GM12878 (cell line): ENCODE measurements around the gene ALG10B. TPM values are rescaled to one million over a fixed set of nuclear protein-coding genes. Genes with fewer than 3 reads are reported as not detected.
"Not testable (repeated sequence)": the region's sequence is repeated elsewhere in the genome, so short reads cannot be mapped to it uniquely, and the experiment has no call there.

Experiments used
- ATAC-seq: fragments of 200-7000 bp; cut with Tn5 transposase; 3 replicates; pipeline ENCODE4 v1.9.1; 2020; ENCODE audit warnings: mild to moderate bottlenecking, moderate library complexity
- BruUV-seq: library from RNA; stranded (reverse); fragments of 400-500 nt; replicated peaks from 2 replicates; lab custom pipeline; 2021; lab: Mats Ljungman, UMichigan
- CTCF ChIA-PET: fragments of 300-600 bp; sonication (Branson Sonifier 250); formaldehyde crosslinking; extraction: SDS; loops from one replicate; lab custom pipeline; 2021; ENCODE audit warnings: inconsistent platforms; lab: Yijun Ruan, JAX
- POLR2A ChIA-PET: fragments of 350-600 bp; formaldehyde crosslinking; extraction: SDS; loops from one replicate; lab custom pipeline; 2021; ENCODE audit warnings: inconsistent platforms; lab: Charles Lee
- RAD21 ChIA-PET: fragments of 300-600 bp; sonication (Branson Sonifier 250); formaldehyde crosslinking; loops from one replicate; lab custom pipeline; 2023; ENCODE audit warnings: antibody characterized with exemption; ENCODE audit not compliant: unreplicated experiment; lab: Charles Lee
- SMC1A ChIA-PET: fragments of 300-600 bp; sonication (Branson Sonifier 250); formaldehyde crosslinking; loops from one replicate; lab custom pipeline; 2023; ENCODE audit not compliant: unreplicated experiment, uncharacterized antibody; lab: Charles Lee
- DNase-seq: peaks from one replicate; pipeline ENCODE4 v3.0.0-alpha.2; 2011; ENCODE audit warnings: low read depth, low spot score
- FAIRE-seq: peaks from 3 replicates; lab custom pipeline; 2011; peaks lifted over from hg19 to GRCh38; lab: Jason Lieb, UNC
- H2AFZ ChIP-seq: 2 replicates; pipeline ENCODE4 v1.6.0; 2011; ENCODE audit warnings: low read depth, low read length, control low read depth; ENCODE audit not compliant: control insufficient read depth
- H3K27ac ChIP-seq: 2 replicates; pipeline ENCODE4 v1.5.1; 2011; ENCODE audit warnings: control low read depth; ENCODE audit not compliant: control insufficient read depth, insufficient read depth
- H3K27me3 ChIP-seq, 2 experiments: replicated peaks in 1 of 2; 2 replicates each; pipeline versions ENCODE4 v1.6.0 to v1.6.1; 2011; ENCODE audit warnings: low read length in 1 of 2; ENCODE audit not compliant: control insufficient read depth in 2 of 2, insufficient read depth in 2 of 2
- H3K36me3 ChIP-seq, 2 experiments: 2 replicates each; pipeline ENCODE4 v1.5.1; 2011; ENCODE audit warnings: low read length in 1 of 2; ENCODE audit not compliant: control insufficient read depth in 2 of 2, insufficient read depth in 2 of 2
- H3K4me1 ChIP-seq: 2 replicates; pipeline ENCODE4 v1.6.1; 2011; ENCODE audit warnings: mild to moderate bottlenecking, low read length, moderate library complexity, mixed read lengths; ENCODE audit not compliant: control insufficient read depth, insufficient read depth
- H3K4me2 ChIP-seq: 2 replicates; pipeline ENCODE4 v1.6.0; 2011; ENCODE audit warnings: control low read depth; ENCODE audit not compliant: control insufficient read depth, insufficient read depth
- H3K4me3 ChIP-seq: fragments of 200-600 bp; sonication (generic); 2 replicates; pipeline ENCODE4 v1.5.1; 2016
- H3K79me2 ChIP-seq: 2 replicates; pipeline ENCODE4 v1.6.0; 2011; ENCODE audit warnings: low read length; ENCODE audit not compliant: control insufficient read depth, insufficient read depth
- H3K9ac ChIP-seq: 2 replicates; pipeline ENCODE4 v1.8.0; 2011; ENCODE audit warnings: low read length, control low read depth, mixed read lengths; ENCODE audit not compliant: control insufficient read depth, insufficient read depth
- H3K9me3 ChIP-seq: replicated peaks from 3 replicates; pipeline ENCODE4 v1.5.1; 2011; ENCODE audit warnings: mild to moderate bottlenecking, low read length; ENCODE audit not compliant: control insufficient read depth, insufficient read depth
- H4K20me1 ChIP-seq: 2 replicates; pipeline ENCODE4 v1.6.0; 2011; ENCODE audit not compliant: control insufficient read depth, insufficient read depth
- ASH2L ChIP-seq: fragments of 300-600, 200-600 bp; sonication (generic); IDR thresholded peaks from 2 replicates; pipeline ENCODE4 v1.6.1; 2017; ENCODE audit warnings: low read depth, mild to moderate bottlenecking, borderline replicate concordance
- ESRRA ChIP-seq: IDR thresholded peaks from 2 replicates; pipeline ENCODE4 v1.6.1; 2012; ENCODE audit warnings: mild to moderate bottlenecking, low read length, improper control_type of control experiment
- IRF3 ChIP-seq: fragments of 450-650 bp; IDR thresholded peaks from 2 replicates; pipeline ENCODE4 v1.6.1; 2014; ENCODE audit warnings: mild to moderate bottlenecking
- PBX3 ChIP-seq: IDR thresholded peaks from 2 replicates; pipeline ENCODE4 v1.6.1; 2011; ENCODE audit warnings: mild to moderate bottlenecking, low read depth, low read length, moderate library complexity; ENCODE audit not compliant: insufficient replicate concordance
- RAD21 ChIP-seq: IDR thresholded peaks from 2 replicates; pipeline ENCODE4 v1.6.1; 2011; ENCODE audit warnings: mild to moderate bottlenecking, low read depth, low read length, moderate library complexity; ENCODE audit not compliant: insufficient read depth
- SMAD5 ChIP-seq: IDR thresholded peaks from 2 replicates; pipeline ENCODE4 v1.6.1; 2016; ENCODE audit warnings: antibody characterized with exemption, low read depth
- SMC3 ChIP-seq: IDR thresholded peaks from 2 replicates; pipeline ENCODE4 v1.6.1; 2011; ENCODE audit warnings: low read length, improper control_type of control experiment, borderline replicate concordance
- WGBS: methylation state at CpG from one replicate; pipeline ENCODE4 v1.1.6; 2016; ENCODE audit warnings: low lambda C conversion rate; ENCODE audit not compliant: insufficient replicate concordance, insufficient coverage; ENCODE audit errors: missing lambda C conversion rate; 5-methylcytosine and 5-hydroxymethylcytosine counted together
- in situ Hi-C: fragments of 300-500 bp; cut with MboI; formaldehyde crosslinking; loops from 9 replicates; pipeline ENCODE4 v1.14.3; 2018; ENCODE audit warnings: mixed read lengths
- intact Hi-C: fragments of 100-400 bp; cut with micrococcal nuclease; formaldehyde crosslinking; loops from one replicate; pipeline ENCODE4 v1.14.2; 2022; ENCODE audit not compliant: unreplicated experiment
- polyA plus RNA-seq, 11 experiments: library from polyadenylated mRNA; depleted of rRNA in 4 of 11; unstranded in 6 of 11; stranded (reverse) in 5 of 11; fragments of >200 nt; fragmentation: Nextera tagmentation in 4 of 11; fragmentation: Illumina TruSeq in 1 of 11; extraction: Ambion mirVana in 4 of 11; extraction: Trizol in 1 of 11; gene quantifications; 1 replicate in 1 of 11; 2 replicates in 10 of 11; pipeline versions ENCODE4 v1.2.1 to v1.2.3, GENCODE V29; 2011 to 2016; ENCODE audit warnings: inconsistent platforms in 2 of 11, missing spikeins in 2 of 11, low read depth in 1 of 11
- total RNA-seq, 4 experiments: library from RNA; depleted of rRNA in 3 of 4; stranded (reverse); fragments of >200 nt in 3 of 4; fragmentation: Illumina TruSeq in 1 of 4; extraction: Trizol in 1 of 4; gene quantifications; 2 replicates each; pipeline versions ENCODE4 v1.2.1 to v1.2.3, GENCODE V29; 2013 to 2021
- TF ChIP-seq, protein P1 (sequence below), 3 experiments: IDR thresholded peaks in 2 of 3; conservative IDR thresholded peaks in 1 of 3; 2 replicates each; pipeline ENCODE4 v1.5.1; 2011; ENCODE audit warnings: low read depth in 3 of 3, low read length in 3 of 3, mild to moderate bottlenecking in 3 of 3, control low read depth in 2 of 3, moderate library complexity in 2 of 3, inconsistent platforms in 1 of 3, mixed read lengths in 1 of 3; ENCODE audit not compliant: control insufficient read depth in 2 of 3, insufficient read depth in 1 of 3; ENCODE audit errors: extremely low read depth in 1 of 3

Gene ALG10B
- total and polyA plus RNA-seq, 10 of the 15 experiments (the other 5 are each of a cell fraction or from before 2014, with no cell fraction given), result 2.0 to 23.7 (median 8.8) TPM

- ChIA-PET POLR2A (interaction anchor here (0.8 kb wide), 1 partner anchor 549 kb away, joined by 3 read pairs; no protein-coding TSS in a partner anchor), SMC1A (interaction anchor here (0.7 to 3.8 kb wide), 10 partner anchors 9 to 945 kb away, joined by 3 to 14 read pairs (median 6); partner anchors contain the start of gene CPNE8), RAD21 (interaction anchor here (0.6 to 3.7 kb wide), 10 partner anchors 12 to 946 kb away, joined by 3 to 18 read pairs (median 6); partner anchors contain the start of genes ALG10B and CPNE8), CTCF (interaction anchor here (0.7 to 4.1 kb wide), 18 partner anchors 9 to 945 kb away, joined by 3 to 38 read pairs (median 4); partner anchors contain the start of genes ALG10B and CPNE8)
- no peak overlapping the region for H3K27ac ChIP-seq
- H3K4me3 ChIP-seq, result no peak overlapping the region
- H3K27me3 ChIP-seq, result no peaks in the 10 kb centered on the region
- H3K79me2 ChIP-seq, result no peaks in the 10 kb centered on the region
- intact Hi-C loops, result loop anchor here (1.0 to 10.0 kb wide), 3 partner anchors 256 to 946 kb away; no protein-coding TSS in a partner anchor
- no peaks in the 10 kb centered on the region for H4K20me1 ChIP-seq
- no peaks in the 10 kb centered on the region for H3K4me1 ChIP-seq
- DNase-seq (no peak), FAIRE-seq (peak; percentile 70), ATAC-seq (peak; percentile 62)
- in situ Hi-C loops, result loop anchor here (25.0 kb wide), 1 partner anchor 459 kb away; no protein-coding TSS in a partner anchor
- TF ChIP-seq SMC3 (peak; percentile 67; the same call in 1 of the 2 replicates), SMAD5 (no peak), IRF3 (no peak), PBX3 (no peak), ASH2L (no peak), RAD21 (peak; percentile 75), ESRRA (no peak)
- TF ChIP-seq, protein P1, sequence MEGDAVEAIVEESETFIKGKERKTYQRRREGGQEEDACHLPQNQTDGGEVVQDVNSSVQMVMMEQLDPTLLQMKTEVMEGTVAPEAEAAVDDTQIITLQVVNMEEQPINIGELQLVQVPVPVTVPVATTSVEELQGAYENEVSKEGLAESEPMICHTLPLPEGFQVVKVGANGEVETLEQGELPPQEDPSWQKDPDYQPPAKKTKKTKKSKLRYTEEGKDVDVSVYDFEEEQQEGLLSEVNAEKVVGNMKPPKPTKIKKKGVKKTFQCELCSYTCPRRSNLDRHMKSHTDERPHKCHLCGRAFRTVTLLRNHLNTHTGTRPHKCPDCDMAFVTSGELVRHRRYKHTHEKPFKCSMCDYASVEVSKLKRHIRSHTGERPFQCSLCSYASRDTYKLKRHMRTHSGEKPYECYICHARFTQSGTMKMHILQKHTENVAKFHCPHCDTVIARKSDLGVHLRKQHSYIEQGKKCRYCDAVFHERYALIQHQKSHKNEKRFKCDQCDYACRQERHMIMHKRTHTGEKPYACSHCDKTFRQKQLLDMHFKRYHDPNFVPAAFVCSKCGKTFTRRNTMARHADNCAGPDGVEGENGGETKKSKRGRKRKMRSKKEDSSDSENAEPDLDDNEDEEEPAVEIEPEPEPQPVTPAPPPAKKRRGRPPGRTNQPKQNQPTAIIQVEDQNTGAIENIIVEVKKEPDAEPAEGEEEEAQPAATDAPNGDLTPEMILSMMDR (IDR thresholded peaks at IDR 0.05 in 2 of 3, conservative IDR thresholded peaks at IDR 0.05 in 1 of 3; ENCODE audit: control insufficient read depth in 2 of 3, extremely low read depth in 1 of 3, insufficient read depth in 1 of 3, low read depth in 3 of 3, low read length in 3 of 3), result peak; percentile 24 to 53 (median 37); a peak in 3 of 6 replicates
- no peak overlapping the region for H3K4me2 ChIP-seq
- no peaks in the 10 kb centered on the region for H3K36me3 ChIP-seq
- no TSS peak for BruUV-seq
- H3K9me3 ChIP-seq, result no peaks in the 10 kb centered on the region
- no peak overlapping the region for H2AFZ ChIP-seq
- WGBS, result 23% methylated on average over 6 of the region's 6 CpGs
- H3K9ac ChIP-seq, result no peak overlapping the region
Observed at GRCh38 chr12:38328306-38328895, 11.8 kb downstream of the ALG10B start.

DNA sequence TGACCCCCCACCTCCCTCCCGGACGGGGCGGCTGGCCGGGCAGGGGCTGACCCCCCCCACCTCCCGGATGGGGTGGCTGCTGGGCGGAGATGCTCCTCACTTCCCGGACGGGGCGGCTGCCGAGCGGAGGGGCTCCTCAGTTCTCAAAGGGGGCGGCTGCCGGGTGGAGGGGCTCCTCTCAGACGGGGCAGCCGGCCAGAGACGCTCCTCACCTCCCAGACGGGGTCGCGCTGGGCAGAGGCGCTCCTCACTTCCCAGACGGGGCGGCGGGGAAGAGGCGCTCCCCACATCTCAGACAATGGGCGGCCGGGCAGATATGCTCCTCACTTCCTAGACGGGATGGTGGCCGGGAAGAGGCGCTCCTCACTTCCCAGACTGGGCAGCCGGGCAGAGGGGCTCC is 13.8 kb downstream of the ALG10B start:
- H3K27ac ChIP-seq, SMC1A ChIA-PET, H3K4me2 ChIP-seq, H3K36me3 ChIP-seq, H3K27me3 ChIP-seq, DNase-seq, H4K20me1 ChIP-seq, FAIRE-seq, H2AFZ ChIP-seq, BruUV-seq, POLR2A ChIA-PET, H3K4me1 ChIP-seq, ATAC-seq, CTCF ChIA-PET, H3K79me2 ChIP-seq, RAD21 ChIA-PET, H3K9me3 ChIP-seq, H3K4me3 ChIP-seq, H3K9ac ChIP-seq: not testable (repeated sequence)
- in situ Hi-C loops (loop anchor here (5.0 to 25.0 kb wide), 3 partner anchors 457 to 942 kb away; no protein-coding TSS in a partner anchor), intact Hi-C loops (loop anchor here (5.0 to 10.0 kb wide), 3 partner anchors 214 to 577 kb away; partner anchors contain the start of gene CPNE8)
- 84% methylated on average over 19 of the region's 30 CpGs for WGBS
